ENCODE data around the gene SLC29A4. TPM values are rescaled to one million over a fixed set of nuclear protein-coding genes. Genes with fewer than 3 reads are reported as not detected.

The SLC29A4 gene
- total and polyA plus RNA-seq, 2 of the 13 experiments (the other 11 are each of a cell fraction or from before 2014, with no cell fraction given): 29.7 to 31.7 TPM

- 95% methylated on average over 17 of the region's 21 CpGs for WGBS (ENCODE audit: low lambda C conversion rate)
- Histone ChIP-seq H3K27me3 (ENCODE audit: control insufficient read depth in 1 of 2, insufficient read depth in 2 of 2, low read length in 2 of 2) (no peaks in the 10 kb centered on the region), H3K27ac (ENCODE audit: extremely low read length, insufficient read depth, low read length) (no peak overlapping the region), H3K9me3 (ENCODE audit: low read length) (no peaks in the 10 kb centered on the region), H4K20me1 (ENCODE audit: insufficient read depth, low read length) (peaks cover 7% of the 10 kb centered on the region; the same call in 1 of the 2 replicates), H3K79me2 (ENCODE audit: insufficient read depth, low read length) (no peaks in the 10 kb centered on the region), H3K36me3 (replicated peaks in 1 of 2; ENCODE audit: control insufficient read depth in 1 of 2, insufficient read depth in 2 of 2, low read length in 2 of 2) (peaks cover 26 to 34% of the 10 kb centered on the region in 2 experiments), H2AFZ (ENCODE audit: low read length) (no peak overlapping the region), H3K4me1 (ENCODE audit: insufficient read depth, low read length) (no peaks in the 10 kb centered on the region), H3K4me3 (replicated peaks in 1 of 3; ENCODE audit: insufficient read depth in 1 of 3, low read depth in 2 of 3, low read length in 3 of 3) (no peak overlapping the region), H3K9ac (ENCODE audit: insufficient read depth, low read depth, low read length) (no peak overlapping the region), H3K4me2 (ENCODE audit: low read depth, low read length) (no peak overlapping the region)
- ATAC-seq (no peak; the same call in 2 of the 3 replicates), FAIRE-seq (no peak), DNase-seq (ENCODE audit: low spot score) (no peak)
- POLR2A ChIA-PET: no interaction called here
- CTCF ChIA-PET (ENCODE audit: low intra/inter-chr PET ratio, low total read pairs): no interaction called here
- in situ Hi-C loops (cut with HindIII; ENCODE audit: extremely low pct_ligation_motif_present, low pct_unique_long_range_greater_than_20kb) (no loop called here), intact Hi-C loops (cut with micrococcal nuclease; ENCODE audit: unreplicated experiment) (no loop called here)
- BruUV-seq (replicated peaks): no TSS peak
- peak; percentile 94 for TF ChIP-seq AGO2 (optimal IDR thresholded peaks at IDR 0.05; ENCODE audit: low read depth, low read length)
- TF ChIP-seq SMAD1 (CRISPR knock-in tag; IDR thresholded peaks at IDR 0.05; ENCODE audit: borderline replicate concordance, low read depth): no peak
Measured at GRCh38 chr7:5345671-5346070, 62.9 kb downstream of the SLC29A4 start.

- ChIA-PET CTCF (ENCODE audit: low intra/inter-chr PET ratio, low total read pairs) (no interaction called here), POLR2A (no interaction called here)
- ATAC-seq (peak; percentile 12; the same call in 1 of the 3 replicates), DNase-seq (ENCODE audit: low spot score) (no peak), FAIRE-seq (no peak)
- Histone ChIP-seq H3K27me3 (ENCODE audit: control insufficient read depth in 1 of 2, insufficient read depth in 2 of 2, low read length in 2 of 2) (no peaks in the 10 kb centered on the region), H3K9me3 (ENCODE audit: low read length) (no peaks in the 10 kb centered on the region), H3K27ac (ENCODE audit: extremely low read length, insufficient read depth, low read length) (no peak overlapping the region), H2AFZ (ENCODE audit: low read length) (no peak overlapping the region), H4K20me1 (ENCODE audit: insufficient read depth, low read length) (peaks cover 26% of the 10 kb centered on the region; the same call in 1 of the 2 replicates), H3K4me2 (ENCODE audit: low read depth, low read length) (no peak overlapping the region), H3K4me3 (replicated peaks in 1 of 3; ENCODE audit: insufficient read depth in 1 of 3, low read depth in 2 of 3, low read length in 3 of 3) (no peak overlapping the region), H3K4me1 (ENCODE audit: insufficient read depth, low read length) (no peaks in the 10 kb centered on the region), H3K79me2 (ENCODE audit: insufficient read depth, low read length) (peaks cover 4% of the 10 kb centered on the region), H3K9ac (ENCODE audit: insufficient read depth, low read depth, low read length) (no peak overlapping the region), H3K36me3 (replicated peaks in 1 of 2; ENCODE audit: control insufficient read depth in 1 of 2, insufficient read depth in 2 of 2, low read length in 2 of 2) (peaks cover 41 to 52% of the 10 kb centered on the region in 2 experiments)
- no TSS peak for BruUV-seq (replicated peaks)
- in situ Hi-C loops (cut with HindIII; ENCODE audit: extremely low pct_ligation_motif_present, low pct_unique_long_range_greater_than_20kb) (no loop called here), intact Hi-C loops (cut with micrococcal nuclease; ENCODE audit: unreplicated experiment) (no loop called here)
- 97% methylated on average over 16 of the region's 21 CpGs for WGBS (ENCODE audit: low lambda C conversion rate)
- peak; percentile 37 for TF ChIP-seq AGO2 (optimal IDR thresholded peaks at IDR 0.05; ENCODE audit: low read depth, low read length)
- peak; percentile 94 for TF ChIP-seq RBM22 (optimal IDR thresholded peaks at IDR 0.05; ENCODE audit: low read length)
- TF ChIP-seq ZNF749 (CRISPR knock-in tag; IDR thresholded peaks at IDR 0.05; ENCODE audit: borderline replicate concordance): no peak
Measured at GRCh38 chr7:5348134-5349004, 65.6 kb downstream of the SLC29A4 start.
